ENCODE results near the gene TERB1.
"Not testable (repeated sequence)": the region's sequence is repeated elsewhere in the genome, so short reads cannot be mapped to it uniquely, and the experiment has no call there.

Gene TERB1

DNA sequence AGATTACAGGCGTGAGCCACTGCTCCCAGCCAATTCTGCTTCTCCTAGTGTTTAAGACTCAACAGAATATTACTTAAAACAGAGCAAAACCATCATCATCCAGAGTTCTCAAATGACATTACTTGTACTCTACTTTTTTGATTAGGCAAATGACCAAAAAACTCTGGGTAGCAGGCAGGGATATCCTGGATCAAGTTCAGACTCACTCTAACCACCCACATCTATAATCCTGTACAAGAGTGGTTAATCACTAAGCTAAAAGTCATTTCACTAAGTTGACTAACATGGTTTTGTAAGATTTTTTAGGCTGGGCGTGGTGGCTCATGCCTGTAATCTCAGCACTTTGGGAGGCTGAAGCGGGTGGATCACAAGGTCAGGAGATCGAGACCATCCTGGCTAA lies 22.6 kb upstream of the TERB1 start:
- DNase-seq, result no peak

DNA sequence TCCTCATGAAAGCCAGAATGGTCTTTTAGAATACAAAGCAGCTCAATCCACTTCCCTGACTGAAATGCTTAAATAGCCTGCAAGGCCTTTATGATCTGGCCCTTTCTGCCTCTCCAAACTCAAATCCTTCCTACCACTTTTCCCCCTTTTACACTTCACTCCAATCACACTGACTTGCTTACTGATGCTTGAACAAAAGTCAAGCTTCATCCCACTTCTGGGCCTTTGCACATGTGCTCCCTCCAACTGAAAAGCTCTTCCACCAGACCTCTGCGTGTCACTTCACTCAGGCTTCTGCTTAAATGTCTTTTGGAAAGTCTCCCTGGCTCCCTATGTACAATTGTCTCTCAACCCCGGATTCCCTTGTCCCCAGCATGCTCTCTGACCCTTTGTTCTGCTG lies 13.3 kb upstream of the TERB1 start:
- no peak for DNase-seq

DNA sequence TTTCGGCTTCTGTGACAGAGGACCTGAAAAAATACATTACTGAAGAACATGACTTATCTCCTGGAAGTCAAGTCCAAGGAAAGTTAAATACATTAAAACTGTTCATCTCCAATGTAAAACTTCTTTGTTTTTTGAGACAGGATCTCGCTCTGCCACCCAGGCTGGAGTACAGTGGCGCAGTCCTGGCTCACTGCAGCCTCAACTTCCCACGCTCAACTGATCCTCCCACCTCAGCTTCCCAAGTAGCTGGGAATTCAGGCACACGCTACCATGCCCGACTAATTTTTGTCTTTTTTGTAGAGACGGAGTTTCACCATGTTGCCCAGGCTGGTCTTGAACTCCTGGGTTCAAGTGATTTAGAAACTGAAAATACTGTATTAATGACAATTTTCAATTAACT lies 9.7 kb upstream of the TERB1 start:
- DNase-seq, result no peak

DNA sequence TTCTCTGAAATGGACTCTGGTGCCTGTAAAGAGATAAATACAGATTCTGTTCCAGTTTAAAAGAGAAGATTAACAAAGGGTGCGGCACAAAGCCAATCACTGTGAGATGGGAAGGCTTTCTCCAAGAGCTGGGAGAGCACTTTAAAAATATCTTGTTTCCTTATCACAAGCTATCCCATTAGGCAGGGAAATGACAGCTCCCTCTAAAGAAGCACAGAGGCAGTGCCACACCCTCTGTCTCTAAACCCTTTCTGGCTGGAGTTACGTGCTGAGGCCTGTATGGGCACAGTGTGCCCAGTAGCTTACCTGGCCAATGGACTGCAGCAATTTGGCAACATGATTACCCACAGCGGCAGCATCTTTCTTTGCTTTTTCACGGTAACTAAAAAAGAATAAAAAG lies 9.0 kb upstream of the TERB1 start:
- no peak for DNase-seq

DNA sequence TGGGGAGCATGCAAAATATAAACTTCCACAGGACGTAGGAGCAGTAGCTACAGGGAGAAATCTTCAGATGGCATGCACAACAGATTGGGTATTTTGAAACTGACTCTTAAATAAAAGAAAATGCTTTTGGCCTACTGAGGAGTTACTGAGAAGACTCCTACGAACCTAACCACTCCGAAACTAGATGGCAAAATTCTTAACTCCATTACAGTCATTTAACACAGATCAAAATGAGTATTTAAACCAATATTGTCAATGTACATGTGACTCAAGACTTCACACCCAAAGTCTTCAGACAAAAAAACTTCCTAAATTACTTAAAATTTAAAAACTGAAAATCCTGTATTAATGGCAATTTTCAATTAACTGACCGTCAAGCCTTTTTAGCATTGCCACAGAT lies 8.4 kb upstream of the TERB1 start:
- no peak for DNase-seq

DNA sequence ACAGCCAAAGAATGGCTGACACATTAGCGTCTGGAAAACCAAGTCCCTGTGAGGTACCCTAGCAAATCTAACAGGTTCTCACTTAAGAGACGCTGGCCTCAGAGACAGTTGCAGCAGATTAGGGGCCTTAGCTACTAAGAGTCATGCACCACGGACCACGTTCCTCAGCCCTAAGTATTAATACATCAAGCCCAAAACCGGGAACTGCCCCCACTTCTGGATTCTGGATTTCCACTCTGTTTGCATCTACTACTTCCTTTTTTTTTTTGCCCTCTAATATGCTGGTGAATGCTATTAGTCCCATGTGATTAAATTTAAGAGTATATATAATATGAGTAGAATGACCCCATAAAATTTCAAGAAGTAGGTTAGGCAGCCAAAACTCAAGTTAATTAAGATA lies 775 bp upstream of the TERB1 start:
- no peak for DNase-seq

DNA sequence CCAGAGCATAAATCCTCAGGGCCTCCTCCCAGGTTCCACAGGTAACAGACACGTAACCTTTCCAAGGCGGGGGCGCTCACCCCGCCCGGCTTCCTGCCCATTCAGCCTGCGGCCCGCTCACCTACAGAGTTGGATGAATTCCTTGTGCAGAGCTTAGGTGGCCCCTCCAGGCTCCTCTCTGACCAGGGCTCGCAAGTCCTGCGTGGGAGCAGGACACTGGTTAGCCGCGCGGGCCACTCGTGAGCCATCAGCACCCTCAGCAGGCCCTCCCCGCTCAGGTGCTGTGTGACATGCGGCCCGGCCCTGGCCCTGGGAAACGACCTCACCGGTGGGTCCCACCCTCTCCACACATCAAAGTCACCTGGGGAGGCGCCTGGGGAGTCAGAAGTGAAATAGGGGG lies 528 bp downstream of the TERB1 start:
- no peak for DNase-seq

DNA sequence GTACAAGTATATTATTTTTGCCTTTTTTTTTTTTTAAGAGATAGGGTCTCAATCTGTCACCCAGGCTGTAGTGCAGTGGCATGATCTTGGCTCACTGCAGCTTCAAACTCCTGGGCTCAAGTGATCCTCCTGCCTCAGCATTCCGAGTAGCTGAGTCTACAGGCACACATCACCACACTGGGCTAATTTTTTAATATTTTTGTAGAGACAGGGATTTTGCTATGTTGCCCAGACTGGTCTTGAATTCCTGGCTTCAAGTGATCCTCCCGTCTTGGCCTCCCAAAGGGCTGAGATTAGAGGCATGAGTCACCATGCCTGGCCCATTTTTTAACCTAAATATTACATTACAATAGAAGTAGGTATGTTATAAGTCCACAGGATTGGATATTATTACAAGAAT lies 3.2 kb downstream of the TERB1 start:
- no peak for DNase-seq

DNA sequence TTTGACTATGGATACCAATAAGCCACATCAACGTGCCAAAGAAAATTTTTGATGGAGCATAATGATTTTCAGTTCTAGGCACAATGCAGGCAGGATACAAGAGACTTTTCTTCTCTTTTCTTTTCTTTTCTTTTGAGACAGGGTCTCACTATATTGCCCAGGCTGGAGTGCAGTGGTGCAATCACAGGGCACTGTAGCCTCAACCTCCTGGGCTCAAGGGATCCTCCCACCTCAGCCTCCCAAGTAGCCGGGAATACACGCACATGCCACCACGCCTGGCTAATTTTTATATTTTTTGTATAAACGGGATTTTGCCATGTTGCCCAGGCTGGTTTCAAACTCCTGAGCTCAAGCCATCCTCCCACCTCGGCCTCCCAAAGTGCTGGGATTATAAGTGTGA lies 7.4 kb downstream of the TERB1 start:
- DNase-seq, result not testable (repeated sequence)

DNA sequence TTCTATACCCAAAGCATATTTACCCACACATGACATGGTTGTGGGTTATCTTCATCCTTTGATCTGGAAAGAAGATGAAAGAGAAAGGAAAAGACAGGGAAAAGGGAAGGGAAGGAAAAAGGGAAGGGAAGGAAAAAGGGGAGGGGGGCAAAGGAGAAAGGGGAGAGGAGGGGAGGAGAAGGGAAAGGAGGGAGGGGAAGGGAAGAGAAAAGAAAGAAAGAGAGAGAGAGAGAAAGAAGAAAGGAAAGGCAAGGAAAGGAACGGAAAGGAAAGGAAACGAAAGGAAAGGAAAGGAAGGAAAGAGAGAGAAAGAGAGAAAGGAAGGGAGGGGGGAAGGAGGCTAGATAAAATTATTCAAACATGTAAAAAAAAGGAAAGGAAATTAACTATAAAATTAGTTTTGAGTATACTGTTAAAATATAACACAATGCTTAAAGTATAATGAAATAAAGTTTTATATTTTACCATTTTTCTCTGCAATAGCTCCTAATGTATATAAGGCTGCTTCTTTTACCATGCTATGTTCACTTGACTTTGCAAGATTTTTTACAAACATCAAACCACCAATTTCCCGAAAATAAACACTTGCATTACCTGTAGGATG lies 11.2 kb downstream of the TERB1 start:
- DNase-seq, result no peak

DNA sequence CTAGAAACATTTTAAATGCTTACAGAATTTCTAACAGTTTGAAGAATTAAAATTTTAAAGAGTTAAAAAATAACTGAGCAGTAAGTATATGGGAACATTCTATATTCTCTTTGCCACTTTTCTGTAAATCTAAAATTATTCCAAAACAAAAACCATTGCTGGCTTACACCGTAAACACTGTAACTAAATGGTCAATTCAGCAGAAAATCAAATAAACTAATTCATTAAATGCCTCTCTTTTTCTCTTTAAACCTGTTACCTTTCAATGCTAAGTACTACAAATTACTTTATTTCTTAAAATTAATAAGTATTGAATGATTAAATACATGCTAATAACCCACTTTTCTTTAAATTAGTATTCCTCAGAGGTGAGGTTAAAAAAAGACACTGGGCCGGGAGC lies 14.0 kb downstream of the TERB1 start:
- no peak for DNase-seq

DNA sequence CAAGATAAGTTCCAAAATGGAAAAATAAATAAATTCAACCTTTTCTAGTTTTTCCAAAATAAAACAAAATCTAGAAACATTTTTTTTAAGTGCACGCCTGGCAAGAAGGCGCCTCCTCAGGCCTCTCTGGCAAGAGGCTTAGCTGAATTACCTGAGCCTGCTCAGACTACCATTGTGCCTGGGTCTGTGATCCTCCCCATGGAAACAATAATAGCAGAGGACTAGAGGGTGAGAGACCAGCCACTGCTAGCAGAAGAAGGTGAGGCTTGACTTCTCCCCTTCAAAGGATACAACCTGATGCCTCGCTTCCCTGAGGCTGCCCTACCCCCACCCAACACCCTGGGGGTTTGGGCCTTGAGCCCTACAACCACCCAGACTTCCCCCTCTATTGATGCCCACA lies 14.8 kb downstream of the TERB1 start:
- no peak for DNase-seq

DNA sequence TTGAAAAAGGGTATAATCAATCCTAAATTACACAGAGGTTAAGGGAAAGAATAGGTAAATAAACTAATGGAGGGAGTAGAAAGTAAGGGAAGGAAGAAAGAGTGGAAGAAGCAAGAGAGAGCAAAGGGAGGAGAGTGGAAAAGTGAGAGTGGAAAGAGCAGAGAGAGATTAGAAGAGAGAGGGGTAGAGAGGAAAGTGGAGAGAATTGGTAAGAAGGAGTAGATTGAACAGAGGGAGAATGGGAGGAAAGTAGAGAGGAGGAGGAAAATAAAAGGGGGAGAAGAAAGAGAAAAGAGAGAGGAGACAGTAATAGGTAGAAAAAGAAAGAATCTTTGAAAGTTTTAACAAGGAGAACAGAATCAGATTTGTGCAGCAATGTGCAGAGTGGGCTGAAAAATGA lies 24.9 kb downstream of the TERB1 start:
- DNase-seq, result no peak

DNA sequence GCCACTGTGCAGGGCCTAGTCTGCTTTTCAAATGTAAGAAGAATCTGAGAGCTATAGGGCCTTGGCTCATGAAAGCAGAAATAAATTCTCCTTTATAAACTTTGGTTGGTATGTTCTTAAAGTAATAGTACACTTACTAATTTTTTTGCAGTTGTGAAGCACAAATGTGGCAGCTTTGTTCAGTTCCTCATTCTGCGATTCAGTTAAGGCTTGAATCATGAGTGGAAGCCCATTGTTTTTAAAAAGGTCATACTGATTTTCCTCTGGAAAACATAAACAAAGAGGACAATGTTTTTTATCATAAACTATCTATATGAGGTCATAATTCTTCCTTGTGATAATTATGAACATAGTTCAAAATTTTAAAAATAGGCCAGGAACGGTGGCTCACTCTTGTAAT lies 26.4 kb downstream of the TERB1 start:
- DNase-seq, result no peak

DNA sequence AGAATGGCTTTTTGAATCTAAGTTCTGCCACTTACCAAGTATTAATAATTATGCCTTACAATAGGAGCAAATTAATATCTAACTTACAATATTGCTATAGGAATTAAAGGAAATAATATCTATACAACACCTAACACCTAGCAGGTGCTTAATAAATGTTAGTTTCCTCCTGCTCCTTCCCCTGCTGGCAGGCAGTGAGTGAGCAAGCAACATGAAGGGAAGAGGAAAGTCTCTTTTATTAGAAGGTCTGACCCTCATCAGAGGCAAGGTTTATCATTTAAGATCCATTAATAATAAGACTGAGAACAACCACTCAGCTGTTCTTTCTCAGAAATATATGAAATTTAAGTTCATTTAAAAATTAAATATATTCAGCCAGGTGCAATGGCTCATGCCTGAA lies 43.3 kb downstream of the TERB1 start:
- no peak for DNase-seq

DNA sequence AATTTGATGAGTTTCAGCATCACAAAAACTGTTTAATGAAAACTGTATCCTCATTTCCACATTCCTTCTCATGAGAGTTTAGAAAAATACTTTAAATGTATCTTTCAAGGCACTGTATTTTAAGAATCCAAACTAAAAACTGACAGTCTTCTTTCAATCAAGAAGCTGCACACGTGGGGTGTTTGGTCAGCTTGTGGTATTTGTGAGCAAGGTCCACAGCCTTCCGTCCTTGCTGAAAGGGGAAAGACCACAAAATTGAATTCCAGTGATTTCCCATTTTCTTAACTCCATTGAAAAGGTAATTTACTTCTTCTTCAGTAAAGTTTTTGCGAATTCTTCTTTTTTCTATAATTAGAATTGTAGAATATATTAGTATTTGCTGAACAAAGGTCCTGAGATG lies 46.6 kb downstream of the TERB1 start:
- DNase-seq, result no peak

DNA sequence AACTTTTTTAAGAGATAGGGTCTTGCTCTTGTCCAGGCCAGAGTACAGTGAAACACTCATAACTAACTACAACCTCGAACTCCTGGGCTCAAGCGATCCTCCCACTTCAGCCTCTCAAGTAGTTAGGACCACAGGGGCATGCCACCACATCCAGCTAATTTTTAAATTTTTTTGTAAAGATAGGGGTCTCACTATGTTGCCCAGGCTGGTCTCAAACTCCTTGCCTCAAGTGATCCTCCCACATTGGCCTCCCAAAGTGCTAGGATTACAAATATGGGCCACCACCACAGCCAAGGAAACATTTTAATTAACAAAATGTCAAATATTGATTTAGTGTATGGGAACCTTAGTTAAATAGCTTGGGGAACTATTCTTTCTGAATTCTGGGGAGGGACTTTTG lies 47.2 kb downstream of the TERB1 start:
- no peak for DNase-seq

DNA sequence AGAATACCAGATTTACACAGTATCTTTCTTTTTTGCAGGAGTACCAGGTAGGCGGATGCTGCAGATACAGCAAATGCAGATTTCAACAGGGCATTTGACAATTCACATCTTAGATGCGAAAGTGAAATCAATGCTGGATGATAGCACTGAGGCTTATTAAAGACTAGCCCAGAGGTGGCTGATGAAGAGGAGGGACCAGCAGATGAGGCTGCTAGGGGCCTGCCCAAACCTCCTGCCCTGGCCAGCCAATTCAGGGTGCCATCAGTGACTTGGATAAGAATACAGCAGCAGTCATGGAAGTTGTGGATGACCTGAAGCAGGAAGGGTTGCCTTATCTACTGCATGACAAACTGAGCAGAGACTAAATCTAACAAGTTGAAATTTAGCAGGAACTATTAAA lies 48.4 kb downstream of the TERB1 start:
- DNase-seq, result no peak

DNA sequence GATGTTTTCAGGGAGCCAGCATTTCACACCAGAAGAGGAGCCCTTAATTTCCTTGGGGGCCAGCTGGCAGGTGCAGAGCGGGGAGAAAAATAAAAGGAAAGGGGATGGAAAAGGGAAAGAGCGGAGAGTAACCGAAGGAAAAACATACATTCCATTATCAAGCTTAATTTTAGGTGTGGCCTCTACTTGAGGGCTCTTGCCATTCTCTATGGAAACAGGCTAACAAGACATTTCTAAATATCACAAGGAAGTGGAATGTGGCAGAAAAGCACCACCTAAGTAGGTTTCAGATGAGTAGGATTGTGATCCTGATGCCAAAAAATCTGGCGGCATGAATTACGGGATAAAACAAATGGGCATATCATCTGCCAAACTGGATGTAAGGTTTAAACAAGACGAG lies 49.0 kb downstream of the TERB1 start:
- no peak for DNase-seq

DNA sequence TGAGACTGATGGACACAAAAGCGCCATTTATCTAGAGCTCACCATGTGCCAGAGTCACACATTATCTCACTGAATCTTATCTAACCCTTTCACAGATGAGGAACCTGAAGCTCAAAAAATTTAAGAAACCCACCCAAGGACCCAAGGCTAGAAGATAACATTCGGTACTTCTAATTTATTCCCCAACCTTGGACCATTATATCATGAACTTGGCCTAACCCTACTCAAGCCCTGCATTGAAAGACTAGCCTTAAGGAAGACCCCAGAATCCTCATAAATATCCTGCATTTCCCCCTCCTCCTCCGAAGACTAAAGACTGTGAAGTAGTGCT lies 49.4 kb downstream of the TERB1 start:
- DNase-seq, result no peak

DNA sequence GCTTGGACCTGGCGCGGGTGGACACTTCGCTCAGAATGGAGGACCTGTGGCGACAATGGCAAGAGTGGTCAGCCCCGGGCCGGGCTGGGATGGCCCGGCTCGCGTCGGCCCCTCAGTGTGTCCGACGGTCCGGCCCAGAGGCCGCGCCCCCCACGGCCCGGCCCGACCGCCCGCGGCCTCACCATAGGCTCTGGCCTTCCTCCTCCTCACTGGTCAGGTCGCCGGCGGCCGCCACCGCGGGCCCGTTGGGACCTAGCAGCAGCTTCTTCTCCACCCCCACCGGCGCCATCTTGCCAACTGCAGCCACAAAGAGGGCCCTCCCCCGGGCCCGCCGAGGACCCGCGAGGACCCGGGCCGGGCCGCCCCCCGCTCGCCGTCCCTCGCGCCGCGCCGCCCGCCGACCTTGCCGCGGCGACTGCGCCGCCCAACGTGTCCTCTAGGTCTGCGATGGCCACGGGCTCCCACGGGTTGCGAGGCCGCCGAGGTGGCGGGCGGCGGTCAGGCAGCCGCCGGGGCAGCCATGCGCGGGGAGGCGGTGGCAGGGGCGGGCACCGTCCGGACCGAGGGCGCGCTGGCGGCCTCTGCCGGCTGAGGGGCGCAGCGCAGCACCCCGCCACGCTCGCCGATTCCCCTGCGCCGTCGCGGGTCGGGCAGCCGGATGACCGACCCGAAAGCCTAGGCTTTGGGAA lies 49.9 kb downstream of the TERB1 start, which contains the start of gene DYNC1LI2:
Gene DYNC1LI2, minus strand, starts transcription at position 307 of the 689 bp plus-strand sequence. Its CDS starts 18 bp downstream, at position 289.
- peak; percentile 82 for DNase-seq

DNA sequence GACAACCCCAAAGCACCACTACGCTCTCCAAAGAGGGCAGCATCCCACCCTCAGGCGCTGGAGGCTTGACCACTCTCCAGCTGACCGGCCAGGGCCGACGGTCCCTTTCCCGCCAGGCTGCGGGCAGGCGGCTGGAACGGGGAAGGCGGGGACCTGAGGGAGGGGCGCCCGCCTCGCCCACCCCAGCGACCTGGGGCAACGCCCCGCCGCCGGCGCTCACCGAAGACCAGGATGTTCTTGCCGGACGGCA lies 50.4 kb downstream of the TERB1 start:
- no peak for DNase-seq

DNA sequence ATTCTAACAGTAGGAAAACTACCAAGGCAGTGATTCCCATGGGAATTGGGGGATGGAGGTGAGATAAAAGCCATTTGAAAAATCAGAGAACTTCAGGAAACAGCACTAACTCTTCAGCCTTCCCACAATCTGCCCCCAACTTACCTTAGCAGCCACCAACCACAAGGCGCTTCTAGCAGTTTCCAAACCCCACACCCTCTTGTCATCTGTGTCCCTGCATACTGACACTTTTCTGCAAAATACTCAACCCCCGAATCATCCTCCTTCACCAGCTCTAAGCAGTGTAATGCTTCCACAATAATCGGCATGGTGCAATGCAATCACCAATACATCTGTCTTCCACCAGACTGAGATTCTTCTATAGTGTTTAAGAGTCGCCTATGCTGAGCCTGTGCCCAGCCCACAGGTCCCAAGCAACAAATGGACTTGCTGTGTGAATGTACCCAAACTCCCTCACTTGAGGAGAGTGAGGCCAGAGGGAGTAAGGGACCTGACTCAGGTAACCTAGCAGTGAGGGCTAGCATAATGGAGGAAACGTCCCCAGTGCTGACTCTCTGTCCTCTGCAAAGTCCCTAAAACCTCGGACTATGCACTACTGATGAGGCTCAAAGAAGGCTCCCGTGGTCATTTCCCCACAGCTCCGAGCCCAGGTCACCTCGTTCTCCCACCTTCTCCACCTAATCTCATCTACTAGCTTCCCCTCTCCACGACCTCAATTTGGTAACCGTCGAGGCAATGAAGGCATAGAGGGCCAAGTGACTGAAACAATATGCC lies 50.9 kb downstream of the TERB1 start:
- DNase-seq, result no peak

DNA sequence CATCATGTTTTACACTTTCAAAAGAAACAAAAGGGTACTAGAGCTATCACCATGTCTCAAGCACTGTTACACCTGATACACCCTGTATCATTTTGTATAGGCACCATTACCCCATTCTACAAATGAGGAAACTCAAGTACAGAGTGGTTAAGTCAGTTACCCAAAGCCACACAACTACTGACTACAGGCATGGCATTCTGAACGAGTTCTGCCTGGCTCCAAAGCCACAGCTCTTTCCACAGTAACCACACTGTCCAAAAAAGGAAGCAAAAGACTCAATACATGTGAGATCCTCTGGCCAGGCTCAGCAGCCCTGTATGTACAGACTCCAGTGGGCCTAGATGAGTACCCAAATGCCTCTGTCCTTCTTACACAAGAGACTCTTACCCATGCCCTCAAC lies 54.7 kb downstream of the TERB1 start:
- DNase-seq, result peak; percentile 26

DNA sequence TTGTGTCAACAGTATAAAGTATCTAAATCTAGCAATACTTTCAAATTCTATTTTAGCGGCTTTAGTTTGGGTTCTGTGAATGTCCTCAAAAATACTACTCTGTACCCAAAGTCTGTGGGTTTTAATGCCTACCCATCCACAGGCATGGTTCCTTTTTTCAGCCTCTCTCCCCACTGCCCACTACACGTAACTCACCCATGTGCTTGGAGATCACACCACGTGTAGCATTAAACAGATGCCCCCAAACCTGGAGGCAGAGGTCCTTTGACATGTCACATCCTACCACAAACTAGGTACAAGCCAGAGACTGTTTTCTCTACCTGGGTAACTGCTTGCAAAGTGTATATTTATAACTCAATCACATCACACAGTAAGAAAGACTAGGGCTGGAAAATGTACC lies 55.3 kb downstream of the TERB1 start:
- DNase-seq, result no peak

Data from CD4-positive, alpha-beta T cell treated with Interleukin-10 for 1 hour (primary cell).